Activated CD8-positive, alpha-beta memory T cell treated with anti-CD3 and anti-CD28 coated beads for 4 hours (primary cell): ENCODE results near the gene STAC3.

Source experiments
- DNase-seq, 2 donors: peaks; one replicate each; pipeline ENCODE4 v3.0.0-alpha.2; 2020; ENCODE audit warnings: low read depth in 2 of 2

Gene STAC3

GRCh38 chr12:57211791-57212700, 38.9 kb downstream of the STAC3 start:
- DNase-seq, result no peak

- DNase-seq, result no peak
Measured at GRCh38 chr12:57210926-57211692, 39.9 kb downstream of the STAC3 start.

- no peak for DNase-seq
Measured at GRCh38 chr12:57210461-57210860, 40.5 kb downstream of the STAC3 start.

GRCh38 chr12:57209916-57210315, 41.1 kb downstream of the STAC3 start:
- no peak for DNase-seq

- no peak for DNase-seq
Measured at GRCh38 chr12:57208631-57209282, 42.2 kb downstream of the STAC3 start.

GRCh38 chr12:57207731-57208630, 43.0 kb downstream of the STAC3 start:
- DNase-seq, result no peak

GRCh38 chr12:57205931-57206330, 45.1 kb downstream of the STAC3 start:
- no peak for DNase-seq

- no peak for DNase-seq
Measured at GRCh38 chr12:57205186-57205585, 45.8 kb downstream of the STAC3 start.

- no peak for DNase-seq
Measured at GRCh38 chr12:57204454-57204853, 46.5 kb downstream of the STAC3 start.

- no peak for DNase-seq
Measured at GRCh38 chr12:57203791-57204190, 47.2 kb downstream of the STAC3 start.

- no peak for DNase-seq
Measured at GRCh38 chr12:57203201-57203600, 47.8 kb downstream of the STAC3 start.

GRCh38 chr12:57202321-57202720, 48.7 kb downstream of the STAC3 start:
- DNase-seq, result no peak

- no peak for DNase-seq
Measured at GRCh38 chr12:57201631-57202030, 49.4 kb downstream of the STAC3 start.

GRCh38 chr12:57201219-57201618, 49.8 kb downstream of the STAC3 start:
- no peak for DNase-seq

GRCh38 chr12:57200497-57200896, 50.5 kb downstream of the STAC3 start:
- DNase-seq, result no peak

GRCh38 chr12:57199191-57199590, 51.8 kb downstream of the STAC3 start:
- no peak for DNase-seq

GRCh38 chr12:57198329-57198728, 52.7 kb downstream of the STAC3 start:
- no peak for DNase-seq

GRCh38 chr12:57196956-57197355, 54.0 kb downstream of the STAC3 start:
- DNase-seq, result no peak

GRCh38 chr12:57196439-57196838, 54.5 kb downstream of the STAC3 start:
- DNase-seq, result no peak

GRCh38 chr12:57195611-57196371, 55.2 kb downstream of the STAC3 start:
- DNase-seq, result no peak

- DNase-seq, result no peak
Measured at GRCh38 chr12:57195186-57195585, 55.8 kb downstream of the STAC3 start.
